Tibial nerve (tissue), 3 donors: ENCODE measurements around the gene B3GNT5.

Source experiments
- POLR2A ChIP-seq, 2 donors: fragments of 450-650 bp; IDR thresholded peaks; one replicate each; pipeline ENCODE4 v1.6.1; 2017; ENCODE audit warnings: antibody characterized with exemption in 2 of 2, mild to moderate bottlenecking in 2 of 2, moderate library complexity in 2 of 2
- TF ChIP-seq, protein P1 (sequence below), 5 experiments: fragments of 200-600 bp in 3 of 5; fragments of 450-650 bp in 2 of 5; sonication (generic) in 3 of 5; IDR thresholded peaks; one replicate each; pipeline ENCODE4 v1.5.1; 2016 to 2019; ENCODE audit warnings: antibody characterized with exemption in 5 of 5, mild to moderate bottlenecking in 3 of 5, moderate library complexity in 2 of 5

DNA sequence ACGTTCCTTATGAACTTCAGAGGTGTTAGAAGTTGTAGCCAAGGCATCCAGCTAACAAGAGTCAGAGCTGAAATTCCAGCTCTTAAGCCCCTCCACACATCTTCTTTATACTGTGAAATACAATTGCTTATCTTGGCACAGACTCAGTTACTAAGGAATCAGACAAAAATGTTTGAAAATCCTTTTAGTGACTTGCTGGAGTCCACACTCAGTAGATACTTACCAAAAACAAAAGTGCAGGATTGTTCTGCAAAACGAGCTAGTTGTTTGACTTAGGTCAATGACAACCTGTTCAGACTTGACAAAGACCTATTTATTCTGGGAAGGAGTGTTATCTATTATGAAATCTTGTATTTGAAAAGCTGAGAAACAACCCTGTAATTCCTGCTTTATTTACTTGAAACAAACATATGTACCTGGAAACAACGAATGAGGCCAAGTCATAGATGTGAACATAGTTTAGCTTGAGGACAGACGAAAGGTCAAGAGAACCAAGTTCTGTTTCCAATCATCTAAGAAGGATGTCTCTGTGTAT is 38.5 kb downstream of the B3GNT5 start:
- TF ChIP-seq, protein P1, sequence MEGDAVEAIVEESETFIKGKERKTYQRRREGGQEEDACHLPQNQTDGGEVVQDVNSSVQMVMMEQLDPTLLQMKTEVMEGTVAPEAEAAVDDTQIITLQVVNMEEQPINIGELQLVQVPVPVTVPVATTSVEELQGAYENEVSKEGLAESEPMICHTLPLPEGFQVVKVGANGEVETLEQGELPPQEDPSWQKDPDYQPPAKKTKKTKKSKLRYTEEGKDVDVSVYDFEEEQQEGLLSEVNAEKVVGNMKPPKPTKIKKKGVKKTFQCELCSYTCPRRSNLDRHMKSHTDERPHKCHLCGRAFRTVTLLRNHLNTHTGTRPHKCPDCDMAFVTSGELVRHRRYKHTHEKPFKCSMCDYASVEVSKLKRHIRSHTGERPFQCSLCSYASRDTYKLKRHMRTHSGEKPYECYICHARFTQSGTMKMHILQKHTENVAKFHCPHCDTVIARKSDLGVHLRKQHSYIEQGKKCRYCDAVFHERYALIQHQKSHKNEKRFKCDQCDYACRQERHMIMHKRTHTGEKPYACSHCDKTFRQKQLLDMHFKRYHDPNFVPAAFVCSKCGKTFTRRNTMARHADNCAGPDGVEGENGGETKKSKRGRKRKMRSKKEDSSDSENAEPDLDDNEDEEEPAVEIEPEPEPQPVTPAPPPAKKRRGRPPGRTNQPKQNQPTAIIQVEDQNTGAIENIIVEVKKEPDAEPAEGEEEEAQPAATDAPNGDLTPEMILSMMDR (IDR thresholded peaks at IDR 0.05), result no peak
- TF ChIP-seq POLR2A (IDR thresholded peaks at IDR 0.05), result no peak
